GM19193 (cell line): Measurements from ENCODE around the gene GTF2F1.

Source experiments
- POLR2A ChIP-seq: IDR thresholded peaks from 4 replicates; pipeline ENCODE4 v1.6.1; 2011; ENCODE audit not compliant: insufficient read depth, insufficient read length; ENCODE audit errors: extremely low read depth

Gene GTF2F1

DNA sequence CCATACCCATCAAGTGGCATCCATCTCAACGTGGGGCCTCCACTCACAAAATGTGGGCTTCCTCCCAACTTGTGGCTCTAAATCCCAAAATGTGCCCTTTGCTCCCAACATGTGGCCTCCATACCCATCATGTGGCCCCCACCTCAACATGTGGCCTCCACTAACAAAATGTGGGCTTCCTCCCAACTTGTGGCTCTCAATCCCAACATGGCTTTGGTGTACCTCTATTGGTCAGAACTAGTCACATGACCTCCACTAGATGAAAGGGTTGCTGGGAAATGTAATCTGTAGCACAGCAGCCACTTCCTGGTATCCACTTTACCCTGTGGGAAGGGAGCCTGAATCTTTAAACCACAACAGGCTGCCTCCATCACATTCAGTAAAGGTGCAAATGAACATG lies 49.5 kb downstream of the GTF2F1 start:
- TF ChIP-seq POLR2A = no peak

DNA sequence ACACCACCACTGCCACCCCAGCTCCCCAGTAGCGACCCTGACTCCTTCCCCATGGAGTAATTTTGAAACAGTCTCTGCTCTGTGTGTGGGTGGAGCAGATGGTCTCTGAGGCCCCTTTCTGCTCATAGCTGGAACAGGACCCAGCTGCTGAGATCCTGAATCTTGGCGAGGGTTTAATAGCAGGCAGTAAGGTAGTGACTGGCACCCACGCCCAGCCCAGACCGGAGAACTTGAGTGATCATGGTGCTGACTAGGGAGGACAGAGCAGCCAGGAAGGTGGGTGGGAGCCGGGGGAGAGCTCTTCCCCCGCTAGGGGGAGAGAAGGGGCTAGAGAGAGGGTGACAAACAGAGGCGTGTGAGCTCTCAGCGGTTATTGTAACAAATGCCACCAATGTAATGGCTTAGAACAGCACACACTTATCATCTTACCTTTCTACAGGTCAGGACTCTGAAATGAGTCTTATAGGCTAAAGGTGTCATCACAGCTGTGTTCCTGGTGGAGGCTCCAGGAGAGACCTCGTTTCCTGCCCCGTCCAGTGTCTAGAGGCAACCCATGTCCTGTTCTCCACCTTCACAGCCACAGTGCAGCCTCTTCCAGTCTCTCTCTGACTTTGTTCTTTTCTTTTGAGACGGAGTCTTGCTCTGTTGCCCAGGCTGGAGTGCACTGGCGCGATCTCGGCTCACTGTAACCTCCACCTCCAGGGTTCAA lies 52.3 kb downstream of the GTF2F1 start:
- TF ChIP-seq POLR2A = no peak

DNA sequence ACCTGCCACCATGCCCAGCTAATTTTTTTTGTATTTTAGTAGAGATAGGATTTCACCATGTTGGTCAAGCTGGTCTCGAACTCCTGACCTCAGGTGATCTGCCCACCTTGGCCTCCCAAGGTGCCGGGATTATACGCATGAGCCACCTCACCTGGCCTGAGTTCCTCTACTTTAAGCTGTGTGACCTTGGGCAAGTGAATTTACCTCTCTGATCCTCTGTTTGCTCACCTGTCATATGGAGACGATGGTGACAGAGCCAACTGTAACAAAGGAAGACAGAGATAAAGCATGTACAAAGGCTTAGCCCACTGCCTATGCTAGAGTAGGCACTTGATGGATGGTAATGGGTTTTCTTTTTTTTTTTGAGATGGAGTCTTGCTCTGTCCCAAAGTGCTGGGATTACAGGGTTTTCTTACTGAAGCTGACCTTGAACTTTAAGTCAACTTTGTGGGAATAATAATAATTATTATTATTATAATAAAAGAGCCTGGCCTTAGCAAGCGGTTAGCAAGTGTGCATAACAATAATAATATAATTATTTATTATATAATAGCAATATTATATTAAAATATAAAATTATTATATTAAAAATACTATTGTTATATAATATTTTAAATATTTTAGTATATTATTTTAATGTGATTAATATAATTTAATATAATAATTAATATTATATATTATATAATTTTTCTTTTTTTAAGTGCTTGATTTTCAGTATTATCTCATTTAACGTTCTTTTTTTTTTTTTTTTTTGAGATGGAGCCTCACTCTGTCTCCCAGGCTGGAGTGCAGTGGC lies 58.3 kb downstream of the GTF2F1 start:
- no peak for TF ChIP-seq POLR2A

- TF ChIP-seq POLR2A = no peak
These were observed 59.5 kb downstream of the GTF2F1 start, which contains the start of gene ACER1 for GRCh38 chr19:6333439-6333838. Gene ACER1 (minus strand): TSS chr19:6333612. CDS start chr19:6333551, 61 bp downstream.
